Lower leg skin (tissue), 3 donors: ENCODE measurements around the gene TRAPPC2L.

Source experiments
- CTCF ChIP-seq, 3 donors: fragments of 450-650 bp; IDR thresholded peaks; one replicate each; pipeline ENCODE4 v1.5.1; 2016; ENCODE audit warnings: antibody characterized with exemption in 3 of 3, mild to moderate bottlenecking in 3 of 3, moderate library complexity in 2 of 3
- POLR2A ChIP-seq, 2 donors: fragments of 450-650 bp; IDR thresholded peaks; one replicate each; pipeline ENCODE4 v1.6.1; 2016 to 2017; ENCODE audit warnings: antibody characterized with exemption in 2 of 2, mild to moderate bottlenecking in 1 of 2, moderate library complexity in 1 of 2

GRCh38 chr16:88820385-88821025, 36.4 kb upstream of the TRAPPC2L start:
- no peak for TF ChIP-seq CTCF (IDR thresholded peaks at IDR 0.05)
- no peak for TF ChIP-seq POLR2A (IDR thresholded peaks at IDR 0.05)
